GM12865 (cell line): ENCODE results near the gene FRYL.

Experiments used
- DNase-seq: peaks from one replicate; pipeline ENCODE4 v3.0.0; 2010; ENCODE audit warnings: low read depth
- H3K4me3 ChIP-seq: 2 replicates; pipeline ENCODE4 v1.5.1; 2011; ENCODE audit warnings: mild to moderate bottlenecking, low read depth, low read length, control low read depth
- TF ChIP-seq, protein P1 (sequence below): IDR thresholded peaks from 2 replicates; pipeline ENCODE4 v1.5.1; 2011; ENCODE audit warnings: low read length, control low read depth, low read depth, inconsistent platforms; ENCODE audit not compliant: insufficient read depth; ENCODE audit errors: missing control alignments

Gene FRYL

DNA sequence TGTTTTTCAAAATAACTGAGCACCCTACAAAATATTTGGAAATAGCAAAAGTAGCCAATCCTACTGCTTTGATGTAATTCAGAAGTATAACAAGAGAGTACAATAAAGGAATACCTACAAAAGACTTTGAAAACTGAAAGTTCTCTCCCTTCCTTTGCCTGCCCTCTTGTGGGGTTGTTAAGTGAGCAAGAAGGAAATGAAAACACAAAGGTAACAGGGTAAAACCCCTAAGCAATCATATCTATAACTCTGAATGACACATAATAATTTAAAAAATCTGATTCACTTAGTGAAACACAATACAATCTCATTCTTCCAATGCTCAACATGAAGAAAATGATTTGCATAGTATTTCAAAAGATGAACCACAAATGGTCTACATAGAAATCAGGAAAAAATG lies 98.2 kb downstream of the FRYL start:
- DNase-seq, result peak; percentile 49
- H3K4me3 ChIP-seq, result no peak overlapping the region
- TF ChIP-seq, protein P1, sequence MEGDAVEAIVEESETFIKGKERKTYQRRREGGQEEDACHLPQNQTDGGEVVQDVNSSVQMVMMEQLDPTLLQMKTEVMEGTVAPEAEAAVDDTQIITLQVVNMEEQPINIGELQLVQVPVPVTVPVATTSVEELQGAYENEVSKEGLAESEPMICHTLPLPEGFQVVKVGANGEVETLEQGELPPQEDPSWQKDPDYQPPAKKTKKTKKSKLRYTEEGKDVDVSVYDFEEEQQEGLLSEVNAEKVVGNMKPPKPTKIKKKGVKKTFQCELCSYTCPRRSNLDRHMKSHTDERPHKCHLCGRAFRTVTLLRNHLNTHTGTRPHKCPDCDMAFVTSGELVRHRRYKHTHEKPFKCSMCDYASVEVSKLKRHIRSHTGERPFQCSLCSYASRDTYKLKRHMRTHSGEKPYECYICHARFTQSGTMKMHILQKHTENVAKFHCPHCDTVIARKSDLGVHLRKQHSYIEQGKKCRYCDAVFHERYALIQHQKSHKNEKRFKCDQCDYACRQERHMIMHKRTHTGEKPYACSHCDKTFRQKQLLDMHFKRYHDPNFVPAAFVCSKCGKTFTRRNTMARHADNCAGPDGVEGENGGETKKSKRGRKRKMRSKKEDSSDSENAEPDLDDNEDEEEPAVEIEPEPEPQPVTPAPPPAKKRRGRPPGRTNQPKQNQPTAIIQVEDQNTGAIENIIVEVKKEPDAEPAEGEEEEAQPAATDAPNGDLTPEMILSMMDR, result no peak

DNA sequence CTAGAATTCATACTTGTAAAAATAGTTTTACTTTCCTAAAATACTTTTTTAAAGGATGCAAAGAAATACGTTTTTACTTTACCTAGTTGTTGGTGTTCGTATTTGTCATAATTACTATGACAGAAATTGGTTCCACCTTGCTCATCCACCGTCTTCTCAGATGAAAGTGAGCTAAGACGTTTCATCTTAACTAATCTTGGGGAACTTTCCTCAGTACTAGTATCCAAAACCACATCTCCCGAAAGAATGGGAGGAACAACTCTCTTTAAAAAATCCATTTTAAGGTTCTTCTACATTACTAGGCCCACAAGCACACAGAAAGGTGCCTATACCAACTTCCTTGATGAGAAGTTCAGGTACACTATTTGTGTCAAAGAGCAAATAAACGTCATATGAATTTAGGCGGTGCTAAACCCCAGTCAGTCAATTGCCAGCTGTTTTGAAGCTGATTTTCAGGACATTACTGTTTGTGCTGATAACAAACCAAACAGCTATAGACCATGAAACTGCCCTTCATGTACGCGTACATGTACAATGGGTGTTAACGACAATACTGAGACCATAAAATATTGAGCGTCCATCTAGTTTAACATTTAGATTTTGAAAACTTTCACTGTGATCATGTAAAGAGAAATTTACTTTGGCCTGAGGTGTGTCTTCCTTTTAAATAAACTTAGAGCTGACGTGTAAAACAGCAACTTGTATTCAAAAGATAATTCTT lies 99.1 kb downstream of the FRYL start:
- TF ChIP-seq, protein P1, result no peak
- no peak for DNase-seq
- no peak overlapping the region for H3K4me3 ChIP-seq

DNA sequence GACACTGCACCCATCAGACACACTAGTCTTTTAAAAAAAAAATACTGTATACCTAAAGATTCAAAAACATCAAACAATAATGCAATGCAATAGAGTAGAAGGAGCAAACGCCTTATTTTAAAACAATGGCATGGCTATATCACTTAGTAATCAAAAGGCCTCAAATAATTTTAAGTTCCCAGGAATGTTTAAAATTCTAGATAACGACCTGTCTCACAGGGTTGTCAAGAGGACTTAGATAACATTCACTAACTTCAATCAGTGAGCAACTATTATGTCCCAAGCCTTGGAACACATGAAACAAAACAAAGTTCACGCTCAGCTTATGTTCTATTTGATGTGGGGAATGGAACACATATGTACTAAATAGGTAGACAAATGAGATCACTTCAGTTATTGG lies 106.5 kb downstream of the FRYL start:
- H3K4me3 ChIP-seq, result no peak overlapping the region

DNA sequence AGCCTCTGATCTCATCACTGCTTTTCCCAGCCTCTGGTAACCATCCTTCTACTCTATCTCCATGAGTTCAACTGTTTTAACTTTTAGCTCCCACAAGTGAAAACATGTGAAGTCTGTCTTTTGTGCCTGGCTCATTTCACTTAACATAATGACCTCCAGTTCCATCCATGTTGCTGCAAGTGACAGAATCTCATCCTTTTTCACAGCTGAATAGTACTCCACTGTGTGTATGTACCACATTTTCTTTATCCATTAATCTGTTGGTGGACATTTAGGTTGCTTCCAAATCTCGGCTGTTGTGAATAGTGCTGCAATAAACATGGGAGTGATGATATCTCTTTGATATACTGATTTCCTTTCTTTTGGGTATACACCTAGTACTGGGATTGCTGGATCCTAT lies 109.5 kb downstream of the FRYL start:
- no peak for DNase-seq
- H3K4me3 ChIP-seq, result no peak overlapping the region
- TF ChIP-seq, protein P1, result no peak

More for the DNA sequence above, 106.5 kb downstream of the FRYL start:
- TF ChIP-seq, protein P1, result no peak
- no peak for DNase-seq

DNA sequence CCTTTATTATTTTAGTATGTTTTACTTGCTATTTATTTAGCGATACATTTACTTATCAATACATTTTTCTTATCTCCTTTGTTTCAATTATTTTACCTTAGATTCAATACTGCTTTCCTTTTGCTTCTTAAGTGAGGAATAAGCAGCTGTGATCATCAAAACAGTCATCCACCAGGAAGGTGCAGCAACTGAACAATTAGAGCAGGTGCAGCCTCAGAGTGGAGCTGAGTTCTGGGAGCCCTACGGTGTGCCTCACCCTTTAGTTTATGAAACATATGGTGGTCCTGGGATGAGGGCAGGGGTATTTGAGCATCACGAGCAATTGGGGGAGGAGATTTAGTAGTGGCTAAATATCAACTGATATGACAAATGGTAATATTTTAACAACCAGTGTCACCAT lies 111.0 kb downstream of the FRYL start:
- TF ChIP-seq, protein P1, result no peak
- H3K4me3 ChIP-seq, result no peak overlapping the region
- no peak for DNase-seq

DNA sequence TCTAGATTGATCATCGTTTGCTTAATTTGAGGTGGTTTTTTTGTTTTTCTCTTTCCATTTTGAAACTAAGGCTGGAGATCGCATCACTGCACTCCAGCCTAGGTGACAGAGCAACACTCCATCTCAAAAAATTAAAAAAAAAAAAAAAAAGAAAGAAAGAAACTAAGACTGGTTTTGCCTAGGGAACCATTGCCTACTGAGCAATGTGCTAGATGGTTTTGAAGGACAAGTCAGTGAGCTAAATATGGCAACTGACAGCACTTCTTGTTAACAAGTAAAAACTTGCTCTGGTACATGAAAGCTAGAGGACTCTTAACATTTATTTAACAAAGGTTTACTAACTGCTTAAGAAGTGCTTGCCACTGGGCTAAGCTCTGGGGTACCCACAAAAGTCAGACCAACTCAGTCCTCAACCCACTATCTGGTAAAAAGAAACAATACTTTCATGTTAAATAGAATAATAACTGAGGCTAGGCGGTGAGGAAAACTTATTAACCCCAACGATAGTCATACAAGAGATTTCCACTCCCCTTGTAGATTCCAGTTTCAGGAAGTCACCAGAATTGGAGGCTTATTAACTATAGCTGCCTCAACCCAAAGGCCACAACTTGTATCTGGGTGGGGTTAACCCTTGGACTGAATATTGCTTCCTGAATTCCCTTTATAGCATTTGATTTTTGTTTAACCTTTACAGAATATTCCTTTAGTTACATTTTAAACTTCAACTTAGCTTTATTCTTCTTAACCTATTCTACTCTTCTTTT lies 111.6 kb downstream of the FRYL start:
- peak; percentile 24 for DNase-seq

More for the DNA sequence above, 111.6 kb downstream of the FRYL start:
- TF ChIP-seq, protein P1, result no peak
- no peak overlapping the region for H3K4me3 ChIP-seq
